Measurements from ENCODE around the gene GPC5.

DNA sequence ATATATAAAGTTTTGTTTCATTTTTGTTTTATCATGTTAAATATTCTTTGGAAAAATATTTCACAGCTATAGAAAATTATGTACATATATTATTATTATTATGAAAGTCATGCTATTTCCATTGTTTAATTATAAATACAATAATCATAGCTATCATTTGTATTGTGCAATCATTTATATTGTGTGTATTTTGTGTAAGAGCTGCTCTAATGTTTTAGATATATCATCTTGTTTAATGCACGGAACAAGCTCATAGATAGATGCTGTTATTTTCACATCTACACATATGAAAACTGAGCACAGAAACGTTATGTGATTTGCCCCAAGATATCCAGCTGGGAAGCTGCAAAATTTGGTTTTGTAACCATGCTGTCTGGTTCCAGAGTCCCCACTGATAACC, 111.6 kb downstream of the GPC5 start:
- TF ChIP-seq, protein P1, sequence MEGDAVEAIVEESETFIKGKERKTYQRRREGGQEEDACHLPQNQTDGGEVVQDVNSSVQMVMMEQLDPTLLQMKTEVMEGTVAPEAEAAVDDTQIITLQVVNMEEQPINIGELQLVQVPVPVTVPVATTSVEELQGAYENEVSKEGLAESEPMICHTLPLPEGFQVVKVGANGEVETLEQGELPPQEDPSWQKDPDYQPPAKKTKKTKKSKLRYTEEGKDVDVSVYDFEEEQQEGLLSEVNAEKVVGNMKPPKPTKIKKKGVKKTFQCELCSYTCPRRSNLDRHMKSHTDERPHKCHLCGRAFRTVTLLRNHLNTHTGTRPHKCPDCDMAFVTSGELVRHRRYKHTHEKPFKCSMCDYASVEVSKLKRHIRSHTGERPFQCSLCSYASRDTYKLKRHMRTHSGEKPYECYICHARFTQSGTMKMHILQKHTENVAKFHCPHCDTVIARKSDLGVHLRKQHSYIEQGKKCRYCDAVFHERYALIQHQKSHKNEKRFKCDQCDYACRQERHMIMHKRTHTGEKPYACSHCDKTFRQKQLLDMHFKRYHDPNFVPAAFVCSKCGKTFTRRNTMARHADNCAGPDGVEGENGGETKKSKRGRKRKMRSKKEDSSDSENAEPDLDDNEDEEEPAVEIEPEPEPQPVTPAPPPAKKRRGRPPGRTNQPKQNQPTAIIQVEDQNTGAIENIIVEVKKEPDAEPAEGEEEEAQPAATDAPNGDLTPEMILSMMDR (conservative IDR thresholded peaks at IDR 0.05; ENCODE audit: low read length) = no peak
- no peak for TF ChIP-seq EZH2phosphoT487 (IDR thresholded peaks at IDR 0.05; ENCODE audit: borderline replicate concordance, low read depth, low read length)

Data from OCI-LY7 (cell line).